IMR-90 (cell line): Measurements from ENCODE around the gene CLIC1. TPM values are rescaled to one million over a fixed set of nuclear protein-coding genes. Genes with fewer than 3 reads are reported as not detected.

ENCODE experiments used
- ATAC-seq: fragments of 200-7000 bp; cut with Tn5 transposase; 2 replicates; pipeline ENCODE4 v1.9.1; 2020; ENCODE audit warnings: low read depth, mild to moderate bottlenecking, moderate library complexity
- BruUV-seq: library from RNA; stranded (reverse); fragments of 400-500 nt; replicated peaks from 2 replicates; lab custom pipeline; 2021; lab: Mats Ljungman, UMichigan
- CTCF ChIA-PET: fragments of 300-600 bp; formaldehyde crosslinking; extraction: SDS; loops from one replicate; lab custom pipeline; 2021; ENCODE audit warnings: antibody characterized with exemption; lab: Yijun Ruan, JAX
- POLR2A ChIA-PET: fragments of 300-600 bp; sonication (Branson Sonifier 250); formaldehyde crosslinking; loops from one replicate; lab custom pipeline; 2022; ENCODE audit warnings: antibody characterized with exemption; ENCODE audit not compliant: unreplicated experiment; lab: Charles Lee
- DNase-seq: peaks from one replicate; pipeline ENCODE4 v3.0.0; 2013
- H2AFZ ChIP-seq: replicated peaks from 2 replicates; pipeline ENCODE3; 2013; ENCODE audit warnings: low read length, mild to moderate bottlenecking; ENCODE audit not compliant: poor library complexity
- H2AK5ac ChIP-seq: 2 replicates; pipeline ENCODE4 v1.6.1; 2013; ENCODE audit warnings: low read depth, low read length, inconsistent platforms
- H2AK9ac ChIP-seq: replicated peaks from 2 replicates; pipeline ENCODE3; 2013; ENCODE audit warnings: mild to moderate bottlenecking, low read depth, low read length, moderate library complexity; ENCODE audit not compliant: poor library complexity
- H2BK120ac ChIP-seq: 2 replicates; pipeline ENCODE4 v1.6.1; 2013; ENCODE audit warnings: low read depth, low read length, inconsistent platforms
- H2BK15ac ChIP-seq: 3 replicates; pipeline ENCODE4 v1.6.1; 2013; ENCODE audit warnings: low read depth, low read length, inconsistent platforms
- H2BK20ac ChIP-seq: 2 replicates; pipeline ENCODE4 v1.6.1; 2013; ENCODE audit warnings: low read depth, mild to moderate bottlenecking, inconsistent platforms, low read length, moderate library complexity
- H2BK5ac ChIP-seq: 2 replicates; pipeline ENCODE4 v1.6.1; 2013; ENCODE audit warnings: mild to moderate bottlenecking, low read depth, low read length, inconsistent platforms; ENCODE audit not compliant: poor library complexity, severe bottlenecking
- H3K14ac ChIP-seq: replicated peaks from 2 replicates; pipeline ENCODE4 v1.6.1; 2013; ENCODE audit warnings: low read depth, low read length, inconsistent platforms
- H3K18ac ChIP-seq: 2 replicates; pipeline ENCODE4 v1.6.1; 2013; ENCODE audit warnings: low read depth, low read length, control low read depth
- H3K23ac ChIP-seq: 2 replicates; pipeline ENCODE4 v1.6.1; 2013; ENCODE audit warnings: low read depth, low read length, inconsistent platforms
- H3K27ac ChIP-seq: 2 replicates; pipeline ENCODE4 v1.5.1; 2013; ENCODE audit warnings: mild to moderate bottlenecking, control low read depth, low read length; ENCODE audit not compliant: insufficient read depth
- H3K27me3 ChIP-seq: 2 replicates; pipeline ENCODE4 v1.6.1; 2013; ENCODE audit warnings: low read length; ENCODE audit not compliant: control insufficient read depth, insufficient read depth
- H3K36me3 ChIP-seq: 2 replicates; pipeline ENCODE4 v1.6.1; 2013; ENCODE audit warnings: low read length, mixed read lengths; ENCODE audit not compliant: control insufficient read depth, insufficient read depth
- H3K4ac ChIP-seq: 2 replicates; pipeline ENCODE4 v1.6.1; 2013; ENCODE audit warnings: low read depth, low read length, inconsistent platforms
- H3K4me1 ChIP-seq: 2 replicates; pipeline ENCODE4 v1.6.1; 2013; ENCODE audit warnings: low read length, mixed read lengths; ENCODE audit not compliant: control insufficient read depth, insufficient read depth
- H3K4me2 ChIP-seq: 2 replicates; pipeline ENCODE4 v1.6.1; 2013; ENCODE audit warnings: low read depth, mild to moderate bottlenecking, control low read depth, low read length, moderate library complexity
- H3K4me3 ChIP-seq: 2 replicates; pipeline ENCODE4 v1.5.1; 2013; ENCODE audit warnings: low read depth, mild to moderate bottlenecking, control low read depth, low read length, moderate library complexity; ENCODE audit not compliant: insufficient read depth
- H3K56ac ChIP-seq: 2 replicates; pipeline ENCODE4 v1.6.1; 2013; ENCODE audit warnings: low read length, inconsistent platforms; ENCODE audit not compliant: insufficient read depth; ENCODE audit errors: extremely low read depth
- H3K79me1 ChIP-seq, 2 experiments: 2 replicates each; pipeline ENCODE4 v1.6.1; 2013; ENCODE audit warnings: low read length in 2 of 2, inconsistent platforms in 1 of 2, low read depth in 1 of 2
- H3K9ac ChIP-seq: 2 replicates; pipeline ENCODE4 v1.6.1; 2013; ENCODE audit warnings: low read depth, low read length, control low read depth
- H3K9me1 ChIP-seq: 2 replicates; pipeline ENCODE4 v1.6.1; 2013; ENCODE audit warnings: low read length, inconsistent platforms; ENCODE audit not compliant: insufficient read depth
- H3K9me3 ChIP-seq: 2 replicates; pipeline ENCODE4 v1.6.1; 2013; ENCODE audit warnings: low read length; ENCODE audit not compliant: control insufficient read depth, insufficient read depth
- H4K20me1 ChIP-seq: 2 replicates; pipeline ENCODE4 v1.6.1; 2013; ENCODE audit warnings: low read length, inconsistent platforms; ENCODE audit not compliant: insufficient read depth
- H4K5ac ChIP-seq: 2 replicates; pipeline ENCODE4 v1.6.1; 2013; ENCODE audit warnings: mild to moderate bottlenecking, low read depth, low read length, control low read depth
- H4K8ac ChIP-seq, 2 experiments: 2 replicates each; pipeline ENCODE4 v1.6.1; 2013; ENCODE audit warnings: low read depth in 2 of 2, low read length in 2 of 2, control low read depth in 1 of 2, inconsistent platforms in 1 of 2
- H4K91ac ChIP-seq: 2 replicates; pipeline ENCODE4 v1.6.1; 2013; ENCODE audit warnings: low read depth, low read length, inconsistent platforms; ENCODE audit not compliant: insufficient read depth
- BHLHE40 ChIP-seq: fragments of 150-350 bp; IDR thresholded peaks from 2 replicates; pipeline ENCODE4 v1.6.1; 2016; ENCODE audit warnings: mild to moderate bottlenecking, low read depth, low read length
- CEBPB ChIP-seq: IDR thresholded peaks from 2 replicates; pipeline ENCODE4 v1.6.1; 2012; ENCODE audit warnings: low read depth, low read length, improper control_type of control experiment
- ELK1 ChIP-seq: fragments of 150-350 bp; IDR thresholded peaks from 2 replicates; pipeline ENCODE4 v1.6.1; 2016; ENCODE audit warnings: low read depth, mild to moderate bottlenecking, low read length, moderate library complexity, borderline replicate concordance
- MAFK ChIP-seq: IDR thresholded peaks from 2 replicates; pipeline ENCODE4 v1.6.1; 2012; ENCODE audit warnings: low read depth, low read length, improper control_type of control experiment
- MXI1 ChIP-seq: IDR thresholded peaks from 2 replicates; pipeline ENCODE4 v1.6.1; 2012; ENCODE audit warnings: low read depth, mild to moderate bottlenecking, low read length, moderate library complexity, borderline replicate concordance
- POLR2A ChIP-seq: IDR thresholded peaks from 2 replicates; pipeline ENCODE4 v1.6.1; 2012; ENCODE audit warnings: mild to moderate bottlenecking, low read depth, low read length
- RAD21 ChIP-seq: IDR thresholded peaks from 2 replicates; pipeline ENCODE4 v1.6.1; 2012; ENCODE audit warnings: low read length, improper control_type of control experiment
- RCOR1 ChIP-seq: IDR thresholded peaks from 2 replicates; pipeline ENCODE4 v1.6.1; 2012; ENCODE audit warnings: mild to moderate bottlenecking, low read length, improper control_type of control experiment; ENCODE audit not compliant: insufficient replicate concordance
- WGBS, 2 experiments: methylation state at CpG; one replicate each; pipeline versions ENCODE4 v1.1.5 to v1.1.7; 2013; ENCODE audit warnings: missing lambda C conversion rate in 2 of 2; ENCODE audit not compliant: insufficient read length in 1 of 2; ENCODE audit errors: extremely low coverage in 2 of 2; 5-methylcytosine and 5-hydroxymethylcytosine counted together
- dilution Hi-C: fragments of 300-500 bp; cut with HindIII; formaldehyde crosslinking; loops from one replicate; pipeline ENCODE4 v1.14.3; 2018; ENCODE audit warnings: low sequenced_read_pairs; ENCODE audit not compliant: unreplicated experiment
- in situ Hi-C: fragments of 300-500 bp; cut with MboI; formaldehyde crosslinking; loops from 3 replicates; pipeline ENCODE4 v1.14.3; 2019; ENCODE audit warnings: low sequenced_read_pairs, inconsistent platforms, mixed read lengths
- intact Hi-C: fragments of 100-400 bp; cut with micrococcal nuclease; formaldehyde crosslinking; loops from 2 replicates; pipeline ENCODE4 v1.10.0; 2022
- polyA plus RNA-seq, 3 experiments: library from polyadenylated mRNA; depleted of rRNA; stranded (reverse); fragments of >200 nt; gene quantifications; 2 replicates each; pipeline ENCODE4 v1.2.3, GENCODE V29; 2012; ENCODE audit warnings: low replicate concordance in 1 of 3
- total RNA-seq: library from RNA; depleted of rRNA; stranded (reverse); fragments of >200 nt; gene quantifications from 2 replicates; pipeline ENCODE4 v1.2.3, GENCODE V29; 2012
- TF ChIP-seq, protein P1 (sequence below): fragments of 150-350 bp; IDR thresholded peaks from 2 replicates; pipeline ENCODE4 v1.6.1; 2017; ENCODE audit warnings: mild to moderate bottlenecking, antibody characterized with exemption, low read length, low read depth

The CLIC1 gene
- total and polyA plus RNA-seq, 2 of the 4 experiments (the other 2 are of a cell fraction) = 706 to 1,185 TPM

- in situ Hi-C loops = no loop called here
- no CpG with 5 or more reads among the region's 6 CpGs for WGBS, 2 experiments
- Histone ChIP-seq H3K23ac (no peak overlapping the region), H3K36me3 (peaks cover 80% of the 10 kb centered on the region), H2BK15ac (no peak overlapping the region), H2BK20ac (no peak overlapping the region), H3K56ac (no peak overlapping the region), H3K9me3 (no peaks in the 10 kb centered on the region), H3K9me1 (no peaks in the 10 kb centered on the region), H3K9ac (no peak overlapping the region), H4K5ac (no peak overlapping the region), H4K91ac (no peak overlapping the region), H2AFZ (no peak overlapping the region), H3K79me1 (peaks cover 4 to 6% of the 10 kb centered on the region in 2 experiments; a peak in 2 of 4 replicates), H3K27me3 (no peaks in the 10 kb centered on the region), H2AK5ac (no peak overlapping the region), H2AK9ac (no peak overlapping the region), H4K8ac (no peak overlapping the region), H3K14ac (no peak overlapping the region), H4K20me1 (no peaks in the 10 kb centered on the region), H2BK120ac (no peak overlapping the region), H3K18ac (no peak overlapping the region), H3K4ac (no peak overlapping the region), H3K4me3 (no peak overlapping the region), H3K4me2 (no peak overlapping the region), H3K27ac (no peak overlapping the region), H3K4me1 (no peaks in the 10 kb centered on the region), H2BK5ac (no peak overlapping the region)
- TF ChIP-seq POLR2A (no peak), BHLHE40 (no peak), MAFK (no peak), ELK1 (no peak), MXI1 (no peak), RCOR1 (no peak), RAD21 (no peak), CEBPB (no peak)
- TF ChIP-seq, protein P1, sequence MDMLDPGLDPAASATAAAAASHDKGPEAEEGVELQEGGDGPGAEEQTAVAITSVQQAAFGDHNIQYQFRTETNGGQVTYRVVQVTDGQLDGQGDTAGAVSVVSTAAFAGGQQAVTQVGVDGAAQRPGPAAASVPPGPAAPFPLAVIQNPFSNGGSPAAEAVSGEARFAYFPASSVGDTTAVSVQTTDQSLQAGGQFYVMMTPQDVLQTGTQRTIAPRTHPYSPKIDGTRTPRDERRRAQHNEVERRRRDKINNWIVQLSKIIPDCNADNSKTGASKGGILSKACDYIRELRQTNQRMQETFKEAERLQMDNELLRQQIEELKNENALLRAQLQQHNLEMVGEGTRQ = no peak
- dilution Hi-C loops = no loop called here
- no TSS peak for BruUV-seq
- no peak for ATAC-seq
- intact Hi-C loops = no loop called here
- ChIA-PET POLR2A (no interaction called here), CTCF (no interaction called here)
- DNase-seq = no peak
Measured at GRCh38 chr6:31691078-31691463, 45.3 kb downstream of the CLIC1 start.
